K562 (cell line): ENCODE results near the gene KCTD11. TPM values are rescaled to one million over a fixed set of nuclear protein-coding genes. Genes with fewer than 3 reads are reported as not detected.

ENCODE experiments used
- CREB1 ChIP-seq, 2 experiments: sonication (generic) in 1 of 2; formaldehyde crosslinking in 1 of 2; IDR thresholded peaks; 2 replicates each; pipeline versions ENCODE4 v1.6.1 to v1.8.0; 2012 to 2022; ENCODE audit warnings: inconsistent platforms in 1 of 2, mild to moderate bottlenecking in 1 of 2, missing genetic modification reagents in 1 of 2, moderate library complexity in 1 of 2
- EGR1 ChIP-seq: fragments of 450-650 bp; conservative IDR thresholded peaks from 2 replicates; pipeline ENCODE4 v1.6.1; 2017; ENCODE audit warnings: mild to moderate bottlenecking
- FOXA1 ChIP-seq: fragments of 450-650 bp; IDR thresholded peaks from 2 replicates; pipeline ENCODE4 v1.6.1; 2016; ENCODE audit warnings: mild to moderate bottlenecking, borderline replicate concordance
- FOXP1 ChIP-seq: sonication (generic); formaldehyde crosslinking; IDR thresholded peaks from 2 replicates; pipeline ENCODE4 v1.8.0; 2022; ENCODE audit warnings: mild to moderate bottlenecking, missing genetic modification reagents
- PRPF4 ChIP-seq: fragments of 200-400 bp; formaldehyde crosslinking; IDR thresholded peaks from one replicate; pipeline ENCODE4 v1.6.1; 2017; ENCODE audit warnings: low read length, low read depth, mild to moderate bottlenecking; ENCODE audit not compliant: insufficient read depth, poor library complexity, severe bottlenecking
- SAFB ChIP-seq: fragments of 200-400 bp; formaldehyde crosslinking; IDR thresholded peaks from 2 replicates; pipeline ENCODE4 v1.6.1; 2017; ENCODE audit warnings: low read depth, low read length, borderline replicate concordance
- STAG1 ChIP-seq: sonication (generic); formaldehyde crosslinking; IDR thresholded peaks from 2 replicates; pipeline ENCODE4 v1.5.0; 2020; ENCODE audit warnings: missing genetic modification reagents, borderline replicate concordance
- ZFPM2 ChIP-seq: fragments of 250-450 bp; sonication (Bioruptor Pico); IDR thresholded peaks from 2 replicates; pipeline ENCODE4 v1.5.1; 2022; ENCODE audit warnings: mild to moderate bottlenecking
- ZNF224 ChIP-seq: sonication (generic); formaldehyde crosslinking; IDR thresholded peaks from 2 replicates; pipeline ENCODE4 v1.8.0; 2022; ENCODE audit warnings: mild to moderate bottlenecking, missing genetic modification reagents
- ZNF785 ChIP-seq: fragments of 250-450 bp; sonication (Bioruptor Pico); IDR thresholded peaks from 2 replicates; pipeline ENCODE4 v1.4.0; 2020; ENCODE audit warnings: mild to moderate bottlenecking
- polyA plus RNA-seq, 8 experiments: library from polyadenylated mRNA; depleted of rRNA in 4 of 8; stranded (reverse) in 5 of 8; unstranded in 3 of 8; fragments of >200 nt; fragmentation: Nextera tagmentation in 2 of 8; fragmentation: Illumina TruSeq in 1 of 8; extraction: Ambion mirVana in 2 of 8; extraction: Trizol in 1 of 8; gene quantifications; 2 replicates each; pipeline versions ENCODE4 v1.2.1 to v1.2.3, GENCODE V29; 2011 to 2014; ENCODE audit warnings: inconsistent platforms in 1 of 8, missing spikeins in 1 of 8
- total RNA-seq, 7 experiments: library from RNA; depleted of rRNA in 6 of 7; stranded (reverse); fragments of >200 nt in 6 of 7; fragmentation: Illumina TruSeq in 2 of 7; extraction: Trizol in 2 of 7; gene quantifications; 2 replicates each; pipeline versions ENCODE4 v1.2.1 to v1.2.3, GENCODE V29; 2011 to 2021; ENCODE audit warnings: low replicate concordance in 1 of 7
- TF ChIP-seq, protein P1 (sequence below), 2 experiments: fragments of 450-650 bp in 1 of 2; sonication (generic) in 1 of 2; formaldehyde crosslinking in 1 of 2; IDR thresholded peaks in 1 of 2; conservative IDR thresholded peaks in 1 of 2; 2 replicates each; pipeline versions ENCODE4 v1.6.1 to v1.8.1; 2016 to 2023; ENCODE audit warnings: mild to moderate bottlenecking in 2 of 2, moderate library complexity in 2 of 2, inconsistent platforms in 1 of 2, missing genetic modification reagents in 1 of 2
- TF ChIP-seq, protein P2 (sequence below): sonication (generic); formaldehyde crosslinking; IDR thresholded peaks from 2 replicates; pipeline ENCODE4 v1.9.0; 2022; ENCODE audit warnings: mild to moderate bottlenecking, missing genetic modification reagents
- TF ChIP-seq, protein P3 (sequence below): fragments of 450-650 bp; IDR thresholded peaks from one replicate; pipeline ENCODE4 v1.6.1; 2018; ENCODE audit warnings: mild to moderate bottlenecking, moderate library complexity; ENCODE audit not compliant: partially characterized antibody
- TF ChIP-seq, protein P4 (sequence below): fragments of 250-450 bp; sonication (Bioruptor Pico); IDR thresholded peaks from 2 replicates; pipeline ENCODE4 v1.4.0; 2020; ENCODE audit warnings: mild to moderate bottlenecking, moderate library complexity
- TF ChIP-seq, protein P5 (sequence below): fragments of 450-650 bp; IDR thresholded peaks from 2 replicates; pipeline ENCODE4 v1.6.1; 2014; ENCODE audit warnings: low read depth, mild to moderate bottlenecking, moderate library complexity, borderline replicate concordance
- TF ChIP-seq, protein P6 (sequence below): fragments of 250-450 bp; sonication (Bioruptor Pico); IDR thresholded peaks from 2 replicates; pipeline ENCODE4 v1.9.0; 2021; ENCODE audit warnings: mild to moderate bottlenecking, inconsistent platforms

KCTD11 gene
- total and polyA plus RNA-seq, 9 of the 15 experiments (the other 6 are each of a cell fraction or from before 2014, with no cell fraction given) = 0.01 to 3.2 (median 2.5) TPM; not detected in 1

DNA sequence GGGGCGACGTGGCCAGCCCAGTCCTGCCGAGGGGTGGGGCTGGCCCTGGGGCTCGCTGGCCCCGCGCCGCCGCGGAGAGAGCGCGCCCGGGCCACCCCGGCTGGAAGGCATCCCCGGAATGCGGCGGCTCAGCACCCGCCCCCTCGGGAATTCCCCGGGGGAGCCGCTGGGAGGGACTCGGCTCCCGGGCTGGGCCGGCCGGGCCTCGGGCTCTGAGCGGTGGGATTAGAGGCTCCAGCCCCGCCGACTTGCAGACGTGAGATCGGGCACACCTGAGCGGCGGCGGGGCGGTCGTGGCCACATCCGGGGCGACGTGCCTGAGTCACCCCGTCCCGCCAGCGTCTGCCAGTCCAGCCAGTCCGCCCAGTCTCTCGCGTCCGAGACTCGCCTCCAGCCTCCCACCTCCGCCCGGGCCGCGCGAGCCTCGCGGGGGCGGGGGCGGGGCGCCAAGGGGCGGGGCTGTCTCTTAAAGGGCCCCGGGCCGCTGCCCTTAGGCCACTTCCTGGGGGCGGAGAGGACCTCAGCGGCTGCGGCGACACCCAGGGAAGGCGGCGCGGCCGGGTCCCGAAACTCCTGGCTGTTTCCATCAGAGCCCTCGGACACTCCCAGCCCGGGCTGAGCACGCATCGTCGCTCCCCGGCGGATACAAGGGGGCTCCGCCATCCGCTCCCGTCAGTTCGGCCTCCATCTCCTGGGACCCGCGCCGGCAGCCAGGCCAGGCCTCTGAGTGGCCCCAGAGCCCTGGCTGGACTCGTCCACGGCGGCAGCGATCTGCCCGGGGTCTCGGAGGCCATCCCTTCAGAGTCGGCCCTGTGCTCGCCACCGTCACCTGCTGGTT lies at the start of gene KCTD11 (continued):
- TF ChIP-seq, protein P1, sequence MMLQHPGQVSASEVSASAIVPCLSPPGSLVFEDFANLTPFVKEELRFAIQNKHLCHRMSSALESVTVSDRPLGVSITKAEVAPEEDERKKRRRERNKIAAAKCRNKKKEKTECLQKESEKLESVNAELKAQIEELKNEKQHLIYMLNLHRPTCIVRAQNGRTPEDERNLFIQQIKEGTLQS (IDR thresholded peaks at IDR 0.05) = 0 out of 2 replicates have a peak, but pooled peaks have one; percentile 19
- TF ChIP-seq, protein P1 (CRISPR knock-in tag; conservative IDR thresholded peaks at IDR 0.05) = no peak
- TF ChIP-seq FOXP1 (CRISPR knock-in tag) (no peak), ZFPM2 (CRISPR knock-in tag) (no peak), SAFB (peak; percentile 87), EGR1 (peak; percentile 95), STAG1 (CRISPR knock-in tag) (no peak), FOXA1 (no peak), ZNF785 (CRISPR knock-in tag) (no peak), CREB1 (IDR thresholded peaks at IDR 0.05) (no peak), CREB1 (CRISPR knock-in tag; IDR thresholded peaks at IDR 0.05) (no peak), ZNF224 (no peak), PRPF4 (no peak)
- TF ChIP-seq, protein P2, sequence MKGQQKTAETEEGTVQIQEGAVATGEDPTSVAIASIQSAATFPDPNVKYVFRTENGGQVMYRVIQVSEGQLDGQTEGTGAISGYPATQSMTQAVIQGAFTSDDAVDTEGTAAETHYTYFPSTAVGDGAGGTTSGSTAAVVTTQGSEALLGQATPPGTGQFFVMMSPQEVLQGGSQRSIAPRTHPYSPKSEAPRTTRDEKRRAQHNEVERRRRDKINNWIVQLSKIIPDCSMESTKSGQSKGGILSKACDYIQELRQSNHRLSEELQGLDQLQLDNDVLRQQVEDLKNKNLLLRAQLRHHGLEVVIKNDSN = no peak
- TF ChIP-seq, protein P3, sequence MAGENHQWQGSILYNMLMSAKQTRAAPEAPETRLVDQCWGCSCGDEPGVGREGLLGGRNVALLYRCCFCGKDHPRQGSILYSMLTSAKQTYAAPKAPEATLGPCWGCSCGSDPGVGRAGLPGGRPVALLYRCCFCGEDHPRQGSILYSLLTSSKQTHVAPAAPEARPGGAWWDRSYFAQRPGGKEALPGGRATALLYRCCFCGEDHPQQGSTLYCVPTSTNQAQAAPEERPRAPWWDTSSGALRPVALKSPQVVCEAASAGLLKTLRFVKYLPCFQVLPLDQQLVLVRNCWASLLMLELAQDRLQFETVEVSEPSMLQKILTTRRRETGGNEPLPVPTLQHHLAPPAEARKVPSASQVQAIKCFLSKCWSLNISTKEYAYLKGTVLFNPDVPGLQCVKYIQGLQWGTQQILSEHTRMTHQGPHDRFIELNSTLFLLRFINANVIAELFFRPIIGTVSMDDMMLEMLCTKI = no peak
- TF ChIP-seq, protein P4, sequence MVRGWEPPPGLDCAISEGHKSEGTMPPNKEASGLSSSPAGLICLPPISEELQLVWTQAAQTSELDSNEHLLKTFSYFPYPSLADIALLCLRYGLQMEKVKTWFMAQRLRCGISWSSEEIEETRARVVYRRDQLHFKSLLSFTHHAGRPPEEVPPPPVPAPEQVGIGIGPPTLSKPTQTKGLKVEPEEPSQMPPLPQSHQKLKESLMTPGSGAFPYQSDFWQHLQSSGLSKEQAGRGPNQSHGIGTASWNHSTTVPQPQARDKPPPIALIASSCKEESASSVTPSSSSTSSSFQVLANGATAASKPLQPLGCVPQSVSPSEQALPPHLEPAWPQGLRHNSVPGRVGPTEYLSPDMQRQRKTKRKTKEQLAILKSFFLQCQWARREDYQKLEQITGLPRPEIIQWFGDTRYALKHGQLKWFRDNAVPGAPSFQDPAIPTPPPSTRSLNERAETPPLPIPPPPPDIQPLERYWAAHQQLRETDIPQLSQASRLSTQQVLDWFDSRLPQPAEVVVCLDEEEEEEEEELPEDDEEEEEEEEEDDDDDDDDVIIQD (CRISPR knock-in tag) = no peak
- TF ChIP-seq, protein P5, sequence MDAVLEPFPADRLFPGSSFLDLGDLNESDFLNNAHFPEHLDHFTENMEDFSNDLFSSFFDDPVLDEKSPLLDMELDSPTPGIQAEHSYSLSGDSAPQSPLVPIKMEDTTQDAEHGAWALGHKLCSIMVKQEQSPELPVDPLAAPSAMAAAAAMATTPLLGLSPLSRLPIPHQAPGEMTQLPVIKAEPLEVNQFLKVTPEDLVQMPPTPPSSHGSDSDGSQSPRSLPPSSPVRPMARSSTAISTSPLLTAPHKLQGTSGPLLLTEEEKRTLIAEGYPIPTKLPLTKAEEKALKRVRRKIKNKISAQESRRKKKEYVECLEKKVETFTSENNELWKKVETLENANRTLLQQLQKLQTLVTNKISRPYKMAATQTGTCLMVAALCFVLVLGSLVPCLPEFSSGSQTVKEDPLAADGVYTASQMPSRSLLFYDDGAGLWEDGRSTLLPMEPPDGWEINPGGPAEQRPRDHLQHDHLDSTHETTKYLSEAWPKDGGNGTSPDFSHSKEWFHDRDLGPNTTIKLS = no peak; the same call in none of the 2 replicates
- TF ChIP-seq, protein P6, sequence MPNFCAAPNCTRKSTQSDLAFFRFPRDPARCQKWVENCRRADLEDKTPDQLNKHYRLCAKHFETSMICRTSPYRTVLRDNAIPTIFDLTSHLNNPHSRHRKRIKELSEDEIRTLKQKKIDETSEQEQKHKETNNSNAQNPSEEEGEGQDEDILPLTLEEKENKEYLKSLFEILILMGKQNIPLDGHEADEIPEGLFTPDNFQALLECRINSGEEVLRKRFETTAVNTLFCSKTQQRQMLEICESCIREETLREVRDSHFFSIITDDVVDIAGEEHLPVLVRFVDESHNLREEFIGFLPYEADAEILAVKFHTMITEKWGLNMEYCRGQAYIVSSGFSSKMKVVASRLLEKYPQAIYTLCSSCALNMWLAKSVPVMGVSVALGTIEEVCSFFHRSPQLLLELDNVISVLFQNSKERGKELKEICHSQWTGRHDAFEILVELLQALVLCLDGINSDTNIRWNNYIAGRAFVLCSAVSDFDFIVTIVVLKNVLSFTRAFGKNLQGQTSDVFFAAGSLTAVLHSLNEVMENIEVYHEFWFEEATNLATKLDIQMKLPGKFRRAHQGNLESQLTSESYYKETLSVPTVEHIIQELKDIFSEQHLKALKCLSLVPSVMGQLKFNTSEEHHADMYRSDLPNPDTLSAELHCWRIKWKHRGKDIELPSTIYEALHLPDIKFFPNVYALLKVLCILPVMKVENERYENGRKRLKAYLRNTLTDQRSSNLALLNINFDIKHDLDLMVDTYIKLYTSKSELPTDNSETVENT (CRISPR knock-in tag) = no peak
